Choroid plexus epithelial cell (primary cell): Measurements from ENCODE around the gene LLGL1.
A peak's percentile ranks its signal among the peaks of the same experiment; 100 is the strongest.

Experiments
- DNase-seq: peaks from one replicate; pipeline ENCODE4 v3.0.0-alpha.2; 2010; ENCODE audit warnings: low read depth
- H3K4me3 ChIP-seq: 2 replicates; pipeline ENCODE4 v1.5.1; 2011; ENCODE audit warnings: low read depth, mild to moderate bottlenecking, control low read depth, low read length, moderate library complexity
- CTCF ChIP-seq: conservative IDR thresholded peaks from 2 replicates; pipeline ENCODE4 v1.5.1; 2011; ENCODE audit warnings: low read depth, mild to moderate bottlenecking, control low read depth, inconsistent platforms, low read length, moderate library complexity

LLGL1 gene

GRCh38 chr17:18229771-18230170, 4.3 kb downstream of the LLGL1 start:
- DNase-seq = no peak
- TF ChIP-seq CTCF = no peak
- H3K4me3 ChIP-seq = no peak overlapping the region

GRCh38 chr17:18230288-18231141, 5.1 kb downstream of the LLGL1 start:
- H3K4me3 ChIP-seq = no peak overlapping the region
- no peak for DNase-seq
- TF ChIP-seq CTCF = no peak

- TF ChIP-seq CTCF = no peak
- no peak overlapping the region for H3K4me3 ChIP-seq
- DNase-seq = no peak
Observed at GRCh38 chr17:18231164-18231563, 5.7 kb downstream of the LLGL1 start.

GRCh38 chr17:18233803-18234518, 8.5 kb downstream of the LLGL1 start:
- TF ChIP-seq CTCF = no peak
- no peak for DNase-seq
- H3K4me3 ChIP-seq = no peak overlapping the region

GRCh38 chr17:18234853-18235380, 9.5 kb downstream of the LLGL1 start:
- DNase-seq = no peak
- TF ChIP-seq CTCF = no peak
- no peak overlapping the region for H3K4me3 ChIP-seq

GRCh38 chr17:18235743-18236256, 10.4 kb downstream of the LLGL1 start:
- DNase-seq = peak; percentile 26
- no peak overlapping the region for H3K4me3 ChIP-seq
- TF ChIP-seq CTCF = no peak
